Activated B cell treated with CpG ODN at 0.5 μM for 24 hours (primary cell): ENCODE results near the gene MOB2. TPM values are rescaled to one million over a fixed set of nuclear protein-coding genes. Genes with fewer than 3 reads are reported as not detected.

Experiments
- ATAC-seq: fragments of 200-7000 bp; cut with Tn5 transposase; one replicate; pipeline ENCODE4 v1.10.0; 2021; ENCODE audit warnings: low read depth, mild to moderate bottlenecking, moderate library complexity
- CTCF ChIA-PET: fragments of 350-600 bp; sonication (Branson Sonifier 250); formaldehyde crosslinking; loops from one replicate; lab custom pipeline; 2021; ENCODE audit warnings: antibody characterized with exemption; lab: Charles Lee
- POLR2A ChIA-PET: fragments of 350-600 bp; sonication (Branson Sonifier 250); formaldehyde crosslinking; loops from one replicate; lab custom pipeline; 2021; ENCODE audit warnings: antibody characterized with exemption; lab: Charles Lee
- DNase-seq: peaks from one replicate; pipeline ENCODE4 v3.0.0; 2022
- H3K27ac Mint-ChIP-seq: one replicate; pipeline ENCODE4 v1.8.0; 2020; ENCODE audit warnings: mixed read lengths
- H3K27me3 Mint-ChIP-seq: one replicate; pipeline ENCODE4 v1.8.0; 2021; ENCODE audit warnings: mixed read lengths
- H3K36me3 Mint-ChIP-seq: one replicate; pipeline ENCODE4 v1.8.0; 2021; ENCODE audit warnings: low read depth, mixed read lengths
- H3K4me1 Mint-ChIP-seq: one replicate; pipeline ENCODE4 v1.8.0; 2021; ENCODE audit warnings: mixed read lengths
- H3K4me3 Mint-ChIP-seq: one replicate; pipeline ENCODE4 v1.8.0; 2020; ENCODE audit warnings: mild to moderate bottlenecking, mixed read lengths
- H3K9me3 Mint-ChIP-seq: one replicate; pipeline ENCODE4 v1.8.0; 2020; ENCODE audit warnings: mixed read lengths
- CTCF ChIP-seq: fragments of 200-600 bp; IDR thresholded peaks from one replicate; pipeline ENCODE4 v1.8.0; 2022; ENCODE audit warnings: antibody characterized with exemption, mild to moderate bottlenecking
- intact Hi-C: fragments of 100-400 bp; cut with micrococcal nuclease; formaldehyde crosslinking; loops from one replicate; pipeline ENCODE4 v1.15.1; 2024
- total RNA-seq: library from RNA; stranded (reverse); gene quantifications from 2 replicates; pipeline ENCODE4 v1.2.3, GENCODE V29; 2022

The MOB2 gene
- total RNA-seq, 1 donor from 2014 or later: 29.5 TPM

- POLR2A ChIA-PET: no interaction called here
- peaks cover 3% of the 10 kb centered on the region for H3K36me3 Mint-ChIP-seq
- intact Hi-C loops: no loop called here
- H3K4me3 Mint-ChIP-seq: no peak overlapping the region
- CTCF ChIA-PET: no interaction called here
- H3K4me1 Mint-ChIP-seq: no peaks in the 10 kb centered on the region
- DNase-seq (no peak), ATAC-seq (no peak)
- H3K27ac Mint-ChIP-seq: no peak overlapping the region
- no peak for TF ChIP-seq CTCF
- H3K9me3 Mint-ChIP-seq: peaks cover 5% of the 10 kb centered on the region
- no peaks in the 10 kb centered on the region for H3K27me3 Mint-ChIP-seq
Observed at GRCh38 chr11:1422981-1423380, 63.6 kb downstream of the MOB2 start.

GRCh38 chr11:1422481-1422880 lies 64.1 kb downstream of the MOB2 start:
- no peak overlapping the region for H3K4me3 Mint-ChIP-seq
- POLR2A ChIA-PET: no interaction called here
- H3K9me3 Mint-ChIP-seq: peaks cover 5% of the 10 kb centered on the region
- intact Hi-C loops: no loop called here
- no peaks in the 10 kb centered on the region for H3K27me3 Mint-ChIP-seq
- DNase-seq (no peak), ATAC-seq (no peak)
- CTCF ChIA-PET: no interaction called here
- no peaks in the 10 kb centered on the region for H3K4me1 Mint-ChIP-seq
- TF ChIP-seq CTCF: no peak
- peaks cover 3% of the 10 kb centered on the region for H3K36me3 Mint-ChIP-seq
- H3K27ac Mint-ChIP-seq: no peak overlapping the region

GRCh38 chr11:1421291-1421690 lies 65.3 kb downstream of the MOB2 start:
- ATAC-seq (no peak), DNase-seq (no peak)
- Mint-ChIP-seq H3K9me3 (peaks cover 5% of the 10 kb centered on the region), H3K27ac (no peak overlapping the region), H3K27me3 (no peaks in the 10 kb centered on the region), H3K36me3 (peaks cover 3% of the 10 kb centered on the region), H3K4me3 (no peak overlapping the region), H3K4me1 (no peaks in the 10 kb centered on the region)
- intact Hi-C loops: no loop called here
- ChIA-PET POLR2A (no interaction called here), CTCF (no interaction called here)
- TF ChIP-seq CTCF: no peak

- ChIA-PET CTCF (no interaction called here), POLR2A (no interaction called here)
- no peak for TF ChIP-seq CTCF
- Mint-ChIP-seq H3K9me3 (peaks cover 5% of the 10 kb centered on the region), H3K27ac (no peak overlapping the region), H3K4me3 (no peak overlapping the region), H3K4me1 (no peaks in the 10 kb centered on the region), H3K36me3 (peaks cover 3% of the 10 kb centered on the region), H3K27me3 (no peaks in the 10 kb centered on the region)
- ATAC-seq (no peak), DNase-seq (no peak)
- intact Hi-C loops: no loop called here
Observed at GRCh38 chr11:1419811-1420210, 66.8 kb downstream of the MOB2 start.

Other genes with a start within 250 kb of the MOB2 start
- 40.5 and 46.4 TPM in 2 replicates for gene TOLLIP, start 177.1 kb downstream of the MOB2 start, total RNA-seq
- 0.11 and 0.37 TPM in 2 replicates for gene BRSK2, start 96.8 kb downstream of the MOB2 start, total RNA-seq
- gene DUSP8, start 85.5 kb upstream of the MOB2 start, total RNA-seq: 1.3 and 1.7 TPM in 2 replicates
- gene KRTAP5-1, start 98.5 kb upstream of the MOB2 start, total RNA-seq: not detected in 2 replicates
- not detected in 2 replicates for gene KRTAP5-2, start 111.5 kb upstream of the MOB2 start, total RNA-seq
- gene KRTAP5-3, start 121.7 kb upstream of the MOB2 start, total RNA-seq: not detected in 2 replicates
- not detected in 2 replicates for gene KRTAP5-4, start 135.4 kb upstream of the MOB2 start, total RNA-seq
- gene KRTAP5-5, start 143.0 kb upstream of the MOB2 start, total RNA-seq: not detected in 2 replicates
- gene KRTAP5-6, start 210.4 kb upstream of the MOB2 start, total RNA-seq: not detected in 2 replicates